ENCODE data around the gene RAB4B. TPM values are rescaled to one million over a fixed set of nuclear protein-coding genes. Genes with fewer than 3 reads are reported as not detected.
"Not testable (repeated sequence)": the region's sequence is repeated elsewhere in the genome, so short reads cannot be mapped to it uniquely, and the experiment has no call there.

RAB4B gene
- total RNA-seq, 1 donor from 2014 or later, result 13.3 TPM

GRCh38 chr19:40747536-40747935 is 30.5 kb upstream of the RAB4B start:
- ATAC-seq (no peak), DNase-seq (ENCODE audit: missing footprints) (no peak)
- intact Hi-C loops (cut with DNase I), result no loop called here

- intact Hi-C loops (cut with DNase I), result loop anchor here (1.0 to 2.0 kb wide), 4 partner anchors 33 to 69 kb away; partner anchors contain the start of genes COQ8B, ITPKC and NUMBL
- DNase-seq (ENCODE audit: missing footprints), result peak; percentile 100
- ATAC-seq, result peak; percentile 97
These were observed 27.8 kb upstream of the RAB4B start, which contains the start of gene ACTMAP for GRCh38 chr19:40750058-40750873. TSS of gene ACTMAP (minus strand) at chr19:40750477. CDS start at chr19:40749803, 674 bp downstream.

GRCh38 chr19:40750874-40751537 is 27.0 kb upstream of the RAB4B start, which contains the start of gene SNRPA:
TSS of gene SNRPA (plus strand) at chr19:40751203. CDS start at chr19:40751409, 206 bp downstream.
- peak; percentile 98 for DNase-seq (ENCODE audit: missing footprints)
- peak; percentile 86 for ATAC-seq
- intact Hi-C loops (cut with DNase I), result loop anchor here (1.0 to 2.0 kb wide), 4 partner anchors 34 to 68 kb away; partner anchors contain the start of genes COQ8B, ITPKC and NUMBL

- DNase-seq (ENCODE audit: missing footprints) (no peak), ATAC-seq (no peak)
- intact Hi-C loops (cut with DNase I), result no loop called here
These were observed 25.7 kb upstream of the RAB4B start for GRCh38 chr19:40752257-40752781.

GRCh38 chr19:40754611-40755247 is 23.3 kb upstream of the RAB4B start:
- DNase-seq (ENCODE audit: missing footprints) (no peak), ATAC-seq (no peak)
- intact Hi-C loops (cut with DNase I), result no loop called here

- ATAC-seq (no peak), DNase-seq (ENCODE audit: missing footprints) (no peak)
- intact Hi-C loops (cut with DNase I), result no loop called here
These were observed 22.8 kb upstream of the RAB4B start for GRCh38 chr19:40755248-40755624.

- DNase-seq (ENCODE audit: missing footprints) (no peak), ATAC-seq (no peak)
- intact Hi-C loops (cut with DNase I), result no loop called here
These were observed 22.3 kb upstream of the RAB4B start for GRCh38 chr19:40755791-40756190.

- intact Hi-C loops (cut with DNase I), result no loop called here
- no peak for ATAC-seq
These were observed 21.4 kb upstream of the RAB4B start for GRCh38 chr19:40756502-40757110.

GRCh38 chr19:40758491-40758890 is 19.6 kb upstream of the RAB4B start:
- ATAC-seq, result no peak
- DNase-seq (ENCODE audit: missing footprints), result no peak
- intact Hi-C loops (cut with DNase I), result no loop called here

More at GRCh38 chr19:40756502-40757110, 21.4 kb upstream of the RAB4B start:
- DNase-seq (ENCODE audit: missing footprints), result no peak

- no peak for ATAC-seq
- DNase-seq (ENCODE audit: missing footprints), result no peak
- intact Hi-C loops (cut with DNase I), result no loop called here
These were observed 18.7 kb upstream of the RAB4B start for GRCh38 chr19:40759352-40759751.

- DNase-seq (ENCODE audit: missing footprints), result no peak
- intact Hi-C loops (cut with DNase I), result no loop called here
- ATAC-seq, result no peak
These were observed 15.1 kb upstream of the RAB4B start for GRCh38 chr19:40762754-40763470.

GRCh38 chr19:40763526-40763925 is 14.5 kb upstream of the RAB4B start:
- no peak for ATAC-seq
- no peak for DNase-seq (ENCODE audit: missing footprints)

GRCh38 chr19:40763963-40764362 is 14.1 kb upstream of the RAB4B start:
- DNase-seq (ENCODE audit: missing footprints) (no peak), ATAC-seq (no peak)
- intact Hi-C loops (cut with DNase I), result no loop called here

More at GRCh38 chr19:40763526-40763925, 14.5 kb upstream of the RAB4B start:
- intact Hi-C loops (cut with DNase I), result no loop called here

GRCh38 chr19:40766385-40766784 is 11.7 kb upstream of the RAB4B start:
- DNase-seq (ENCODE audit: missing footprints); intact Hi-C loops (cut with DNase I); ATAC-seq: not testable (repeated sequence)

GRCh38 chr19:40768869-40769268 is 9.2 kb upstream of the RAB4B start:
- DNase-seq (ENCODE audit: missing footprints) (no peak), ATAC-seq (no peak)
- intact Hi-C loops (cut with DNase I), result no loop called here

GRCh38 chr19:40771101-40771862 is 6.8 kb upstream of the RAB4B start:
- intact Hi-C loops (cut with DNase I); DNase-seq (ENCODE audit: missing footprints); ATAC-seq: not testable (repeated sequence)

GRCh38 chr19:40774916-40775631 is 3.0 kb upstream of the RAB4B start, which contains the start of gene MIA:
TSS of gene MIA (plus strand) at chr19:40775521. CDS start at chr19:40775543, 22 bp downstream.
- no peak for ATAC-seq
- intact Hi-C loops (cut with DNase I), result no loop called here
- DNase-seq (ENCODE audit: missing footprints), result no peak
